Stimulated activated naive CD8-positive, alpha-beta T cell treated with anti-CD3 and anti-CD28 coated beads, Interleukin-15, amount 100 ng/mL, for 72 hours (primary cell): ENCODE data around the gene TMEM176A.
"Not testable (repeated sequence)": the region's sequence is repeated elsewhere in the genome, so short reads cannot be mapped to it uniquely, and the experiment has no call there.

ENCODE experiments used
- ATAC-seq: fragments of 150-1000 bp; cut with Tn5 transposase; 2 replicates; pipeline ENCODE4 v1.10.0; 2021; ENCODE audit warnings: mild to moderate bottlenecking, moderate library complexity
- DNase-seq, 2 donors: peaks; one replicate each; pipeline ENCODE4 v3.0.0; 2021 to 2022
- H3K27ac Mint-ChIP-seq, 2 donors: one replicate each; pipeline ENCODE4 v1.8.0; 2022; ENCODE audit warnings: mild to moderate bottlenecking in 2 of 2, mixed read lengths in 2 of 2, moderate library complexity in 2 of 2
- H3K27me3 Mint-ChIP-seq: one replicate; pipeline ENCODE4 v1.8.0; 2022; ENCODE audit warnings: mixed read lengths
- H3K4me1 Mint-ChIP-seq: one replicate; pipeline ENCODE4 v1.8.0; 2022; ENCODE audit warnings: mild to moderate bottlenecking, mixed read lengths
- H3K4me3 Mint-ChIP-seq, 2 donors: one replicate each; pipeline ENCODE4 v1.8.0; 2022; ENCODE audit warnings: mild to moderate bottlenecking in 2 of 2, mixed read lengths in 2 of 2, moderate library complexity in 1 of 2
- H3K9me3 Mint-ChIP-seq, 2 donors: one replicate each; pipeline ENCODE4 v1.8.0; 2022; ENCODE audit warnings: mixed read lengths in 2 of 2

TMEM176A gene

GRCh38 chr7:150799741-150800580 is 608 bp upstream of the TMEM176A start, which contains the start of gene TMEM176B:
TMEM176B (minus strand) TSS chr7:150800364; CDS start chr7:150796569, 3,795 bp downstream.
- peaks cover 0 to 5% of the 10 kb centered on the region in 2 donors for H3K9me3 Mint-ChIP-seq
- no peak within 1 kb of the TSS for H3K27ac Mint-ChIP-seq
- peak within 1 kb of the TSS; percentile 66 to 77 for H3K4me3 Mint-ChIP-seq
- peaks cover 79% of the 10 kb centered on the region for H3K27me3 Mint-ChIP-seq
- ATAC-seq (peak; percentile 48), DNase-seq (no peak)
- peaks cover 11% of the 10 kb centered on the region for H3K4me1 Mint-ChIP-seq

DNA sequence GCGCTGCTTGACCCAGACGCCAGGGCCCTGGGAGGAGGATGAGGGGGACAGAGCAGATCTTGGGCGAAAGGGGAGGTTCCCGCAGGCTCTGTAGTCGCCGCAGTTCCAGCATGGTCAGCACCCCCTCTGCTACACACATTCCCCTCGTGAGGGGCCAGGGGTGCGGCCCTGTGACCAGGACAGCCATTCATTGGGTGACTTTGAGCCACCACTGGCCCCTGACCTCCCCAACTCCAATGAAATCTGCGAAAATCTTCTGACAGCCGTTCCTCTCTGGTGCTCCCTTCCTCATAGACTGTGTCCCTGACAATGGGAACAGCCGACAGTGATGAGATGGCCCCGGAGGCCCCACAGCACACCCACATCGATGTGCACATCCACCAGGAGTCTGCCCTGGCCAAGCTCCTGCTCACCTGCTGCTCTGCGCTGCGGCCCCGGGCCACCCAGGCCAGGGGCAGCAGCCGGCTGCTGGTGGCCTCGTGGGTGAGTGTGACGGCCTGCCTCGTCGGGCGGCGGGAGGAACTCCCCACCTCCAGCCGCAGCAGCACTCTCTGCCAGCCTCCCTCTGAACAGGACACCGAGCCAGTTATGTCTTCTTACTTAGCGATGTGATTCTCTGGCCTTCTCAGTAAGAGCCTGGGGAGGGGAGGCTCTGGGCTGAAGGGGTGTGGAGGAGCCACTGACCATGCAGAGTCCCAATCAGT is 825 bp downstream of the TMEM176A start:
- peaks cover 0 to 8% of the 10 kb centered on the region in 2 donors for H3K9me3 Mint-ChIP-seq
- ATAC-seq (peak; percentile 33), DNase-seq (no peak)
- peaks cover 77% of the 10 kb centered on the region for H3K27me3 Mint-ChIP-seq
- H3K4me3 Mint-ChIP-seq: peak overlapping the region; percentile 66 to 77
- H3K27ac Mint-ChIP-seq: no peak overlapping the region
- peaks cover 11% of the 10 kb centered on the region for H3K4me1 Mint-ChIP-seq

DNA sequence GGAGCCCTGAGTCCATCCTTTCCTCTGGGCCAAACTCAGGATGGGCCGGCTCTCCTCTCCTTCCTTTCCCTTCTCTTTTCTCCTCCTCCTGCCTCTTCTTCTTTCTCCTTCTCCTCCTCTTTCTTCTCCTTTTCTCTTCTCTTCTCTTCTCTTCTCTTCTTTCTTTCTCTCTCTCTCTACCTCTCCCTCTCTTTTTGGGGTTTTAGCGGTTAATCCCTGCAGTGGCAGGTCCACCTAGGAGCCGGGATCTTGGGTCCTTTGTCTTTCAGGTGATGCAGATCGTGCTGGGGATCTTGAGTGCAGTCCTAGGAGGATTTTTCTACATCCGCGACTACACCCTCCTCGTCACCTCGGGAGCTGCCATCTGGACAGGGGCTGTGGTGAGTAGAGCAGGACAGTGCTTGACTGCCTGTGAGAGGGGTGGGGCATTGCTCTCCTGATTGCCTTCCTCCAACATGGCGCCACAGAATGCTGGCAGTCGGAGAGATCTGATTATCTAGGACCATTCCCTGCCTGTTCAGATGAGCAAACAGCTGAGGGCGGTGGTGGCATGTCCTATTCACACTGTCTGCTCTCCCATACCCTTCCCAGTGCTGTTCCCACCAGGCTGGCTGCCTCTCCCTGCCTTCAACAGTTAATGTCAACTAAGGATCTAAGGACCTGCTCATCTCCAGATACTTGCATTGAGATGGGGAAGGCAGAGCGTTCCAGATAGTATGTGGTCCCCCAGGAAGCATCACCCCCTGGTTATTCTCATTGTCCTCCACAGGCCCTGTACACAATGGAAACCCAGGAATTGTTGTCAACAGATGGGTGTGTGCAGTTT is 1.6 kb downstream of the TMEM176A start:
- DNase-seq: no peak
- H3K4me1 Mint-ChIP-seq: peaks cover 11% of the 10 kb centered on the region
- H3K9me3 Mint-ChIP-seq: peaks cover 0 to 8% of the 10 kb centered on the region in 2 donors
- peak overlapping the region in 1 of 2 donors; percentile 55 for H3K27ac Mint-ChIP-seq
- ATAC-seq: no peak
- peak overlapping the region; percentile 11 to 25 for H3K4me3 Mint-ChIP-seq
- peaks cover 70% of the 10 kb centered on the region for H3K27me3 Mint-ChIP-seq

DNA sequence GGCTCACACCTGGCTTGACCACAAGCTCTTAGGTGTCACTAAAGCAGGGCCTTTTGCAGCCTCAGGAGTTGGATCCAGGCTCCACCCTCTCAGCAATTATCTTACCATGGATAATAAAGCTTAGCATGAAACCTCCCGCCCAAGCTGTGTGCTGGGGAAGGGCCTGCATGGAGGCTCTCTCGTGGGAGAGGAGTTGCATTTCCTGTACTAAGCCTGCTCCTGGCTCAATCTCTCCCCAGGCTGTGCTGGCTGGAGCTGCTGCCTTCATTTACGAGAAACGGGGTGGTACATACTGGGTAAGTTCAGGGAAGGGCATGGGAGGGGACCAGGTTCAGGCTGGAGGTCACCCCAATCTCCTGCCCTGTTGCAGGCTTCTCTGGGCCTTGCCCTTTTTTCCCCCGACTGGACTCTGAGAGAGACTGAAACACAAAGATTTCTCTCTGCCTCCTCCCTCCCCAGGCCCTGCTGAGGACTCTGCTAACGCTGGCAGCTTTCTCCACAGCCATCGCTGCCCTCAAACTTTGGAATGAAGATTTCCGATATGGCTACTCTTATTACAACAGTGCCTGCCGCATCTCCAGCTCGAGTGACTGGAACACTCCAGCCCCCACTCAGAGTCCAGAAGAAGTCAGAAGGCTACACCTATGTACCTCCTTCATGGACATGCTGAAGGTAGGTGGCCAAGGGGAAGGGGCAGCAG is 2.7 kb downstream of the TMEM176A start:
- Mint-ChIP-seq H3K9me3 (peaks cover 0 to 8% of the 10 kb centered on the region in 2 donors), H3K4me1 (peaks cover 11% of the 10 kb centered on the region), H3K27ac (no peak overlapping the region), H3K27me3 (peaks cover 67% of the 10 kb centered on the region), H3K4me3 (no peak overlapping the region)
- DNase-seq (no peak), ATAC-seq (no peak)

DNA sequence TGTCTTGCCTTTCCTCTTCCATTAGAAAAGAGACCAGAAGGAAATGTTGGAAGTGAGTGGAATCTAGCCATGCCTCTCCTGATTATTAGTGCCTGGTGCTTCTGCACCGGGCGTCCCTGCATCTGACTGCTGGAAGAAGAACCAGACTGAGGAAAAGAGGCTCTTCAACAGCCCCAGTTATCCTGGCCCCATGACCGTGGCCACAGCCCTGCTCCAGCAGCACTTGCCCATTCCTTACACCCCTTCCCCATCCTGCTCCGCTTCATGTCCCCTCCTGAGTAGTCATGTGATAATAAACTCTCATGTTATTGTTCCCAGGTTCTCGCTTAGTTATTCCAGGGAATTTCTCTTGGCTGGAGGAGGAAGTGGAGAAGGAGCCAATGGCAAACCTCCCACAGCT is 4.2 kb downstream of the TMEM176A start:
- H3K4me3 Mint-ChIP-seq: no peak overlapping the region
- peaks cover 0 to 8% of the 10 kb centered on the region in 2 donors for H3K9me3 Mint-ChIP-seq
- H3K4me1 Mint-ChIP-seq: peaks cover 11% of the 10 kb centered on the region
- no peak overlapping the region for H3K27ac Mint-ChIP-seq
- DNase-seq (no peak), ATAC-seq (no peak)
- peaks cover 65% of the 10 kb centered on the region for H3K27me3 Mint-ChIP-seq

- Mint-ChIP-seq H3K27me3 (peaks cover 65% of the 10 kb centered on the region), H3K27ac (no peak overlapping the region), H3K4me1 (peaks cover 9% of the 10 kb centered on the region), H3K4me3 (no peak overlapping the region), H3K9me3 (peaks cover 0 to 8% of the 10 kb centered on the region in 2 donors)
- no peak for ATAC-seq
- no peak for DNase-seq
Measured at GRCh38 chr7:150805864-150806263, 5.3 kb downstream of the TMEM176A start.

DNA sequence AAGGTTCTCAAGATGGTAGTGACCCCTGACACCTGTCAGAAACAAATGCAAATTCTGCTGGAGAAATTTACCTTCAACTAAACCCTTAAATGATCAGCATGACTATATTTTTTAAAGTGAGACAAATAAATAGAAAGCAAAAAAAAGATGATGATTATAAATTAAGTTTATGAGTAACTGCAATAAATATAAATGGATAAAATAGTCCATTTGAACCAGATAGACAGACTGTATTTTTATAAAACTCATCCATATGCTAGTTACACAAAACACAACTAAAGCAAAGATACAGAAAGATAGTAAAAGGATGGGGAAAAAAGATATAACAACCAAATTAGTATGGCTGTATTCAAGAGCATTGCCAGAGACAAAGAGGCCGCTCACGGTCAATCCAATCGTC is 5.9 kb downstream of the TMEM176A start:
- Mint-ChIP-seq H3K4me3 (no peak overlapping the region), H3K27me3 (peaks cover 65% of the 10 kb centered on the region), H3K9me3 (peaks cover 0 to 8% of the 10 kb centered on the region in 2 donors), H3K4me1 (peaks cover 3% of the 10 kb centered on the region), H3K27ac (no peak overlapping the region)
- no peak for DNase-seq
- no peak for ATAC-seq

GRCh38 chr7:150806863-150807262 is 6.3 kb downstream of the TMEM176A start:
- no peak overlapping the region for H3K27ac Mint-ChIP-seq
- H3K27me3 Mint-ChIP-seq: peaks cover 65% of the 10 kb centered on the region
- H3K4me1 Mint-ChIP-seq: no peaks in the 10 kb centered on the region
- peaks cover 0 to 8% of the 10 kb centered on the region in 2 donors for H3K9me3 Mint-ChIP-seq
- ATAC-seq (no peak), DNase-seq (no peak)
- no peak overlapping the region for H3K4me3 Mint-ChIP-seq

- H3K4me3 Mint-ChIP-seq, DNase-seq, H3K4me1 Mint-ChIP-seq, ATAC-seq, H3K27ac Mint-ChIP-seq, H3K9me3 Mint-ChIP-seq: not testable (repeated sequence)
- H3K27me3 Mint-ChIP-seq: peaks cover 59% of the 10 kb centered on the region
Measured at GRCh38 chr7:150807616-150808438, 7.3 kb downstream of the TMEM176A start.

GRCh38 chr7:150814328-150815001 is 13.9 kb downstream of the TMEM176A start:
- no peak for DNase-seq
- H3K4me1 Mint-ChIP-seq: no peaks in the 10 kb centered on the region
- H3K27ac Mint-ChIP-seq: peak overlapping the region in 1 of 2 donors; percentile 21
- H3K4me3 Mint-ChIP-seq: no peak overlapping the region
- peaks cover 62% of the 10 kb centered on the region for H3K27me3 Mint-ChIP-seq
- peaks cover 5 to 21% of the 10 kb centered on the region in 2 donors for H3K9me3 Mint-ChIP-seq
- no peak for ATAC-seq

DNA sequence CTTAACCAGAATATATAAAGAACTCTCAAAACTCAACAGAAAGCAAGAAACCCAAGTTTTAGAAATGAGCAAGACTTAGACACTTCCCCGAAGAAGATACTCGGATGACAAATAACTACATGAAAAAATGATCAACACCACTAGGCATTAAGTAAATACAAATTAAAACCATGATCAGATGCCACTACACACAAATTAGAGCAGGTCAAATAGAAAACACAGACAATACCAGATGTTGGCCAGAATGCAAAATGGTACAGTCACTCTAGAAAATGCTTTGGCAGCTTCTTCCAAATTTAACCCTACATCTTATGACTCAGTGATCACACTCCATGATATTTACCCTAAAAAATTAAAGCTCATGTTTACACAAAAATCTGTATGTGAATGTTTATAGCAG is 18.4 kb downstream of the TMEM176A start:
- DNase-seq: no peak
- Mint-ChIP-seq H3K4me3 (no peak overlapping the region), H3K9me3 (peaks cover 12 to 29% of the 10 kb centered on the region in 2 donors), H3K27ac (no peak overlapping the region), H3K4me1 (no peaks in the 10 kb centered on the region), H3K27me3 (peaks cover 45% of the 10 kb centered on the region)
- ATAC-seq: no peak

DNA sequence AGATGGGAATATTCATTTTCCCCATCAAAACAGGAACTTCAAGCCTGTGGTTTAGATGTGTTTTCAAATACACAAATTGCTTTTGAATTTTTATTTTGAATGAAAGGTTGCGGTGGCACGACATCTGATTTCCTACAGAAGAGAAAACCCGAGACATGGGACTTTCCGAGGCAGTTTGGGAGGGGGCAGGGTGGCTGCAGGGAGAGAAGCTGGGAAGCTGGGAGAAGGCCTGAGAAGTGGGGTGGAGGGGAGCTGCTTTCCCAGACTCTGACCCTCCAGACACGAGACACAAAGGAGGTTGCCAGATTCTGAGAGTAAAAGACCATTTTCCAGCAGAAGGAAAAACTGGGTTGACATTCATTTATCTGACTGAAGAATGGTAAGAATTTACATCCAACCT is 19.6 kb downstream of the TMEM176A start:
- H3K27me3 Mint-ChIP-seq: peaks cover 45% of the 10 kb centered on the region
- no peak for DNase-seq

GRCh38 chr7:150820578-150821198 is 20.1 kb downstream of the TMEM176A start:
- ATAC-seq: no peak
- Mint-ChIP-seq H3K4me3 (no peak overlapping the region), H3K27me3 (peaks cover 44% of the 10 kb centered on the region), H3K9me3 (peaks cover 7 to 19% of the 10 kb centered on the region in 2 donors), H3K4me1 (no peaks in the 10 kb centered on the region), H3K27ac (no peak overlapping the region)
- no peak for DNase-seq

More for the DNA sequence above, 19.6 kb downstream of the TMEM176A start:
- Mint-ChIP-seq H3K4me1 (no peaks in the 10 kb centered on the region), H3K4me3 (no peak overlapping the region), H3K27ac (no peak overlapping the region), H3K9me3 (peaks cover 7 to 21% of the 10 kb centered on the region in 2 donors)
- ATAC-seq: no peak
